Body of pancreas (tissue), 4 donors: ENCODE data around the gene SKIC3.

Experiments used
- POLR2A ChIP-seq, 3 donors: fragments of 450-650 bp; IDR thresholded peaks; one replicate each; pipeline ENCODE4 v1.6.1; 2016; ENCODE audit warnings: antibody characterized with exemption in 3 of 3, mild to moderate bottlenecking in 2 of 3
- TF ChIP-seq, protein P1 (sequence below), 7 experiments: fragments of 450-650 bp in 4 of 7; fragments of 200-600 bp in 3 of 7; sonication (generic) in 3 of 7; IDR thresholded peaks; one replicate each; pipeline ENCODE4 v1.5.1; 2016 to 2019; ENCODE audit warnings: antibody characterized with exemption in 7 of 7

DNA sequence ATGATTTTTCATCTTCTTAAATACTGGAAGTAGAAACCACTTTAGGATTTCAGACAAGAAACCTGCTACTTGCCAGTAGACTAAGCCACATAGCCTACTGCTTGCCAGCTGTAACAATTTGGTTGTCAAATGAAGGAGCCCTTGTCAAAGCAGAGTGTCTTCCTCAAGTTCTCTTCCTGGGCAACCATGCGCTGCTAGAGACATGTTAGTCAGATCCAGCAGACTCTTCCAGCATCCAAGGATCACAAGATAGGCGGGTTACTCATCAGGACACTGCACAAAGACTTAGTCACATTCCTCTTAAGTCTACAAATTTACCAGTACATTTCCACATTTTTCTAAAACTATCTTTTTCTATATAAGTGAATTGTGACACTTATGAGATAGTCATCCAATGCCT, 24.4 kb downstream of the SKIC3 start:
- TF ChIP-seq, protein P1, sequence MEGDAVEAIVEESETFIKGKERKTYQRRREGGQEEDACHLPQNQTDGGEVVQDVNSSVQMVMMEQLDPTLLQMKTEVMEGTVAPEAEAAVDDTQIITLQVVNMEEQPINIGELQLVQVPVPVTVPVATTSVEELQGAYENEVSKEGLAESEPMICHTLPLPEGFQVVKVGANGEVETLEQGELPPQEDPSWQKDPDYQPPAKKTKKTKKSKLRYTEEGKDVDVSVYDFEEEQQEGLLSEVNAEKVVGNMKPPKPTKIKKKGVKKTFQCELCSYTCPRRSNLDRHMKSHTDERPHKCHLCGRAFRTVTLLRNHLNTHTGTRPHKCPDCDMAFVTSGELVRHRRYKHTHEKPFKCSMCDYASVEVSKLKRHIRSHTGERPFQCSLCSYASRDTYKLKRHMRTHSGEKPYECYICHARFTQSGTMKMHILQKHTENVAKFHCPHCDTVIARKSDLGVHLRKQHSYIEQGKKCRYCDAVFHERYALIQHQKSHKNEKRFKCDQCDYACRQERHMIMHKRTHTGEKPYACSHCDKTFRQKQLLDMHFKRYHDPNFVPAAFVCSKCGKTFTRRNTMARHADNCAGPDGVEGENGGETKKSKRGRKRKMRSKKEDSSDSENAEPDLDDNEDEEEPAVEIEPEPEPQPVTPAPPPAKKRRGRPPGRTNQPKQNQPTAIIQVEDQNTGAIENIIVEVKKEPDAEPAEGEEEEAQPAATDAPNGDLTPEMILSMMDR (IDR thresholded peaks at IDR 0.05) = no peak
- TF ChIP-seq POLR2A (IDR thresholded peaks at IDR 0.05) = no peak
